ENCODE measurements around the gene GYPC.

- TF ChIP-seq CTCF (conservative IDR thresholded peaks at IDR 0.05; ENCODE audit: low read depth, low read length), result no peak
- TF ChIP-seq MAZ (IDR thresholded peaks at IDR 0.05; ENCODE audit: borderline replicate concordance, low read depth, low read length), result no peak
- TF ChIP-seq BHLHE40 (IDR thresholded peaks at IDR 0.05; ENCODE audit: low read depth, low read length), result no peak
- no peak for TF ChIP-seq USF2 (IDR thresholded peaks at IDR 0.05; ENCODE audit: low read depth, low read length)
Measured at GRCh38 chr2:126635281-126635680, 20.7 kb upstream of the GYPC start.
